DOHH2 (cell line): ENCODE results near the gene CAPN2.

Experiments used
- H3F3A ChIP-seq: fragments of 200-600 bp; sonication (generic), shearing (Covaris generic); 2 replicates; pipeline ENCODE4 v1.6.0; 2016; ENCODE audit warnings: antibody characterized with exemption, mild to moderate bottlenecking; ENCODE audit not compliant: control insufficient read depth, insufficient read depth
- H3K27ac ChIP-seq: fragments of 200-600 bp; sonication (generic); 2 replicates; pipeline ENCODE4 v1.5.1; 2014; ENCODE audit warnings: low read depth, mild to moderate bottlenecking, low read length, moderate library complexity
- H3K27me3 ChIP-seq: fragments of 200-600 bp; sonication (generic); 2 replicates; pipeline ENCODE4 v1.6.1; 2014; ENCODE audit warnings: mild to moderate bottlenecking, low read length, mixed read lengths; ENCODE audit not compliant: control insufficient read depth
- H3K36me3 ChIP-seq: fragments of 200-600 bp; sonication (generic); 2 replicates; pipeline ENCODE4 v1.6.1; 2014; ENCODE audit warnings: mild to moderate bottlenecking, low read length, moderate library complexity, mixed read lengths; ENCODE audit not compliant: control insufficient read depth
- H3K4me1 ChIP-seq: fragments of 200-600 bp; sonication (generic); 2 replicates; pipeline ENCODE4 v1.6.1; 2014; ENCODE audit warnings: mild to moderate bottlenecking, low read length, mixed read lengths; ENCODE audit not compliant: control insufficient read depth
- H3K4me2 ChIP-seq: fragments of 200-600 bp; sonication (generic); 2 replicates; pipeline ENCODE4 v1.6.0; 2014; ENCODE audit warnings: mild to moderate bottlenecking, low read length, moderate library complexity
- H3K4me3 ChIP-seq: fragments of 200-600 bp; sonication (generic); 2 replicates; pipeline ENCODE4 v1.5.1; 2014; ENCODE audit warnings: mild to moderate bottlenecking, low read length, mixed read lengths
- H3K79me2 ChIP-seq: fragments of 200-600 bp; sonication (generic); 2 replicates; pipeline ENCODE4 v1.6.1; 2014; ENCODE audit warnings: mild to moderate bottlenecking, low read length, mixed read lengths; ENCODE audit not compliant: control insufficient read depth
- H3K9me2 ChIP-seq: fragments of 200-600 bp; sonication (generic); replicated peaks from 2 replicates; pipeline ENCODE4 v1.6.1; 2014; ENCODE audit warnings: mild to moderate bottlenecking, low read length, mixed read lengths; ENCODE audit not compliant: control insufficient read depth
- H3K9me3 ChIP-seq: fragments of 200-600 bp; sonication (generic); 2 replicates; pipeline ENCODE4 v1.6.1; 2014; ENCODE audit warnings: antibody characterized with exemption, low read length, mixed read lengths; ENCODE audit not compliant: control insufficient read depth, insufficient read depth
- H4K20me1 ChIP-seq: fragments of 200-600 bp; sonication (generic); 2 replicates; pipeline ENCODE4 v1.6.0; 2014; ENCODE audit warnings: low read depth, mild to moderate bottlenecking, antibody characterized with exemption, low read length, moderate library complexity; ENCODE audit not compliant: control insufficient read depth, insufficient read depth
- CTCF ChIP-seq: fragments of 200-600 bp; sonication (generic); IDR thresholded peaks from one replicate; pipeline ENCODE4 v1.5.1; 2014; ENCODE audit warnings: antibody characterized with exemption, mild to moderate bottlenecking, low read depth, low read length; ENCODE audit not compliant: poor library complexity, severe bottlenecking
- EZH2phosphoT487 ChIP-seq: fragments of 200-600 bp; sonication (generic); IDR thresholded peaks from 2 replicates; pipeline ENCODE4 v1.6.1; 2017; ENCODE audit warnings: borderline replicate concordance, mild to moderate bottlenecking, antibody characterized with exemption, low read length, moderate library complexity, mixed read lengths

Gene CAPN2

GRCh38 chr1:223703668-223704013 lies 8.7 kb upstream of the CAPN2 start:
- Histone ChIP-seq H3K4me2 (no peak overlapping the region), H4K20me1 (no peaks in the 10 kb centered on the region), H3K27me3 (peaks cover 18% of the 10 kb centered on the region), H3K27ac (no peak overlapping the region), H3K4me1 (no peaks in the 10 kb centered on the region), H3K36me3 (no peaks in the 10 kb centered on the region), H3K79me2 (no peaks in the 10 kb centered on the region), H3F3A (no peaks in the 10 kb centered on the region), H3K9me2 (no peaks in the 10 kb centered on the region), H3K4me3 (no peak overlapping the region), H3K9me3 (no peaks in the 10 kb centered on the region)
- TF ChIP-seq EZH2phosphoT487, result no peak
- TF ChIP-seq CTCF, result no peak

GRCh38 chr1:223704921-223705878 lies 7.1 kb upstream of the CAPN2 start:
- H3K4me2 ChIP-seq, result no peak overlapping the region
- no peaks in the 10 kb centered on the region for H4K20me1 ChIP-seq
- H3K27ac ChIP-seq, result no peak overlapping the region
- H3K9me3 ChIP-seq, result no peaks in the 10 kb centered on the region
- TF ChIP-seq CTCF, result no peak
- no peak for TF ChIP-seq EZH2phosphoT487
- no peaks in the 10 kb centered on the region for H3K4me1 ChIP-seq
- H3K36me3 ChIP-seq, result no peaks in the 10 kb centered on the region
- no peaks in the 10 kb centered on the region for H3F3A ChIP-seq
- no peaks in the 10 kb centered on the region for H3K9me2 ChIP-seq
- H3K79me2 ChIP-seq, result no peaks in the 10 kb centered on the region
- no peak overlapping the region for H3K4me3 ChIP-seq
- peaks cover 18% of the 10 kb centered on the region for H3K27me3 ChIP-seq

- H3K27me3 ChIP-seq, result peaks cover 18% of the 10 kb centered on the region
- no peaks in the 10 kb centered on the region for H3K36me3 ChIP-seq
- H3K9me3 ChIP-seq, result no peaks in the 10 kb centered on the region
- no peak overlapping the region for H3K4me2 ChIP-seq
- H3K4me3 ChIP-seq, result no peak overlapping the region
- no peaks in the 10 kb centered on the region for H3K4me1 ChIP-seq
- H3K9me2 ChIP-seq, result no peaks in the 10 kb centered on the region
- TF ChIP-seq EZH2phosphoT487 (no peak), CTCF (no peak)
- H3K79me2 ChIP-seq, result no peaks in the 10 kb centered on the region
- no peaks in the 10 kb centered on the region for H3F3A ChIP-seq
- H3K27ac ChIP-seq, result no peak overlapping the region
- no peaks in the 10 kb centered on the region for H4K20me1 ChIP-seq
These were observed 6.0 kb upstream of the CAPN2 start for GRCh38 chr1:223706077-223706973.
